Heart left ventricle (tissue), 13 donors: ENCODE measurements around the gene DPP9.

Experiments
- POLR2A ChIP-seq, 2 donors: fragments of 450-650 bp; IDR thresholded peaks; one replicate each; pipeline ENCODE4 v1.6.1; 2017; ENCODE audit warnings: antibody characterized with exemption in 2 of 2, mild to moderate bottlenecking in 2 of 2, moderate library complexity in 2 of 2
- TF ChIP-seq, protein P1 (sequence below), 12 donors: fragments of 200-600 bp; sonication (generic) in 4 of 12; IDR thresholded peaks; one replicate each; pipeline versions ENCODE4 v1.5.0 to v1.8.0; 2018 to 2022; ENCODE audit warnings: antibody characterized with exemption in 12 of 12, mild to moderate bottlenecking in 5 of 12
- donor health status: ischemic (EF 13 %, LVEDD 7.1; RV severe dilation, severe dysfunction).
- donor health status: DM: no; HTN: yes; CAD: no.
- donor health status: DM: no; HTN: no; CAD: no.
- donor health status: ischemic (EF 25% LVEDD 6.9; RV normal size, moderate dysfunction).
- donor health status: ischemic (EF 25% LVEDD 5.7; RV mildly dilated, moderate dysfunction).
- donor health status: ischemic (EF 35%, LVEDD 5.7; RV mildly dilated, moderate dysfunction).
- donor health status: nonischemic (EF 11% LVEDD 7.7; RV severe dilation, severe dysfunction).
- donor health status: DM: yes; HTN: yes; CAD: no.
- donor health status: PGD.
- donor health status: ischemic (EF 29% LVEDD 5.4; RV normal size, mild dysfunction).
- donor health status: nonischemic (EF 23%, LVEDD 6.1; RV moderate dilation, normal function).

DNA sequence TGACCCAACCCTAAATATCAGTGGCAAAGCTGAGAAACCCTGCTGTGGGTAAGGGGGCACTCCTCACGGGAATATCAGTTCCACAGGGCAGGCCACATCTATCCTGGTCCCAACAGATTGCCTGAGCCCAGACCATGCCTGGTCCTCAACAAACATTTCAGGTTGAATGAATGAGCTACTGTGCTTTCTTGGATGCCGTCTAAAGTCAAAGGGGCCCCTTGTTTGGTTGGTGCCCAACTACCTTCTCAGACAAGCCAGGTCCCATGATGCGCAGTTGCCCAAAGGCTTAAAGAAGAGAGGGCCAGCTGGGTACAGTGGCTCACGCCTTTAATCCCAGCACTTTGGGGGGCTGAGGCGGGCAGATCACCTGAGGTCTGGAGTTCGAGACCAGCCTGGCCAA lies 2.4 kb downstream of the DPP9 start:
- no peak for TF ChIP-seq POLR2A (IDR thresholded peaks at IDR 0.05)
- TF ChIP-seq, protein P1, sequence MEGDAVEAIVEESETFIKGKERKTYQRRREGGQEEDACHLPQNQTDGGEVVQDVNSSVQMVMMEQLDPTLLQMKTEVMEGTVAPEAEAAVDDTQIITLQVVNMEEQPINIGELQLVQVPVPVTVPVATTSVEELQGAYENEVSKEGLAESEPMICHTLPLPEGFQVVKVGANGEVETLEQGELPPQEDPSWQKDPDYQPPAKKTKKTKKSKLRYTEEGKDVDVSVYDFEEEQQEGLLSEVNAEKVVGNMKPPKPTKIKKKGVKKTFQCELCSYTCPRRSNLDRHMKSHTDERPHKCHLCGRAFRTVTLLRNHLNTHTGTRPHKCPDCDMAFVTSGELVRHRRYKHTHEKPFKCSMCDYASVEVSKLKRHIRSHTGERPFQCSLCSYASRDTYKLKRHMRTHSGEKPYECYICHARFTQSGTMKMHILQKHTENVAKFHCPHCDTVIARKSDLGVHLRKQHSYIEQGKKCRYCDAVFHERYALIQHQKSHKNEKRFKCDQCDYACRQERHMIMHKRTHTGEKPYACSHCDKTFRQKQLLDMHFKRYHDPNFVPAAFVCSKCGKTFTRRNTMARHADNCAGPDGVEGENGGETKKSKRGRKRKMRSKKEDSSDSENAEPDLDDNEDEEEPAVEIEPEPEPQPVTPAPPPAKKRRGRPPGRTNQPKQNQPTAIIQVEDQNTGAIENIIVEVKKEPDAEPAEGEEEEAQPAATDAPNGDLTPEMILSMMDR (IDR thresholded peaks at IDR 0.05): no peak
